ENCODE data around the gene MAP7.

GRCh38 chr6:136343700-136344099 is 206.5 kb downstream of the MAP7 start:
- no peak for TF ChIP-seq POLR2A (IDR thresholded peaks at IDR 0.05)
- no peak for TF ChIP-seq CTCF (IDR thresholded peaks at IDR 0.05)
